ENCODE data around the gene CDKAL1.

- TF ChIP-seq CTCF (IDR thresholded peaks at IDR 0.05) (no peak), POLR2AphosphoS5 (IDR thresholded peaks at IDR 0.05; ENCODE audit: insufficient read depth in 1 of 2, low read depth in 1 of 2) (no peak)
Observed at GRCh38 chr6:20705741-20706140, 171.5 kb downstream of the CDKAL1 start.

Measured in vagina (tissue), 2 donors.